Measurements from ENCODE around the gene KATNIP. TPM values are rescaled to one million over a fixed set of nuclear protein-coding genes. Genes with fewer than 3 reads are reported as not detected.

KATNIP gene
- 14.0 and 14.1 TPM in 2 replicates for total RNA-seq (2014; rRNA removed; shearing (Covaris generic))

GRCh38 chr16:27549746-27550581, at the start of gene KATNIP, which contains the start of gene GTF3C1:
TSS of gene KATNIP (plus strand) at chr16:27550144. CDS start at chr16:27550171, 27 bp downstream.
TSS of gene GTF3C1 (minus strand) at chr16:27549913. CDS start at chr16:27549890, 23 bp downstream.
- peak; percentile 97 for DNase-seq (ENCODE audit: low read depth)

GRCh38 chr16:27500801-27501200, 49.1 kb upstream of the KATNIP start:
- no peak for DNase-seq (ENCODE audit: low read depth)

- peak; percentile 86 for DNase-seq (ENCODE audit: low read depth)
These were observed 46.3 kb upstream of the KATNIP start for GRCh38 chr16:27503662-27504061.

- DNase-seq (ENCODE audit: low read depth): peak; percentile 9
These were observed 44.4 kb upstream of the KATNIP start for GRCh38 chr16:27505297-27506236.

GRCh38 chr16:27506771-27507170, 43.2 kb upstream of the KATNIP start:
- DNase-seq (ENCODE audit: low read depth): no peak

- no peak for DNase-seq (ENCODE audit: low read depth)
These were observed 41.5 kb upstream of the KATNIP start for GRCh38 chr16:27508476-27508875.

GRCh38 chr16:27511657-27512448, 38.1 kb upstream of the KATNIP start:
- DNase-seq (ENCODE audit: low read depth): no peak

GRCh38 chr16:27514806-27515205, 35.1 kb upstream of the KATNIP start:
- DNase-seq (ENCODE audit: low read depth): no peak

GRCh38 chr16:27515874-27516353, 34.0 kb upstream of the KATNIP start:
- DNase-seq (ENCODE audit: low read depth): no peak

GRCh38 chr16:27516365-27516764, 33.6 kb upstream of the KATNIP start:
- no peak for DNase-seq (ENCODE audit: low read depth)

- DNase-seq (ENCODE audit: low read depth): no peak
These were observed 32.3 kb upstream of the KATNIP start for GRCh38 chr16:27517664-27518063.

- no peak for DNase-seq (ENCODE audit: low read depth)
These were observed 31.7 kb upstream of the KATNIP start for GRCh38 chr16:27518226-27518625.

GRCh38 chr16:27520982-27521673, 28.8 kb upstream of the KATNIP start:
- peak; percentile 14 for DNase-seq (ENCODE audit: low read depth)

- DNase-seq (ENCODE audit: low read depth): no peak
These were observed 27.7 kb upstream of the KATNIP start for GRCh38 chr16:27522173-27522707.

- no peak for DNase-seq (ENCODE audit: low read depth)
These were observed 23.8 kb upstream of the KATNIP start for GRCh38 chr16:27526180-27526579.

- DNase-seq (ENCODE audit: low read depth): no peak
These were observed 21.6 kb upstream of the KATNIP start for GRCh38 chr16:27528294-27528693.

- DNase-seq (ENCODE audit: low read depth): peak; percentile 91
These were observed 20.0 kb upstream of the KATNIP start for GRCh38 chr16:27529962-27530361.

GRCh38 chr16:27531186-27531585, 18.8 kb upstream of the KATNIP start:
- no peak for DNase-seq (ENCODE audit: low read depth)

- no peak for DNase-seq (ENCODE audit: low read depth)
These were observed 17.8 kb upstream of the KATNIP start for GRCh38 chr16:27531826-27532800.
